T47D (cell line): ENCODE results near the gene RPL22.
A peak's percentile ranks its signal among the peaks of the same experiment; 100 is the strongest.

Experiments
- DNase-seq, 2 experiments: peaks; one replicate each; pipeline versions ENCODE4 v3.0.0 to v3.0.0-alpha.2; 2011 to 2012; ENCODE audit warnings: low read depth in 1 of 2, low spot score in 1 of 2
- JUND ChIP-seq: IDR thresholded peaks from 2 replicates; pipeline ENCODE4 v1.6.1; 2012; ENCODE audit warnings: low read depth
- in situ Hi-C: cut with HindIII; loops from 2 replicates; pipeline ENCODE4 v1.10.0; 2016; ENCODE audit warnings: low sequenced_read_pairs, low pct_unique_long_range_greater_than_20kb

Gene RPL22

GRCh38 chr1:6184083-6184783 is 15.2 kb downstream of the RPL22 start:
- in situ Hi-C loops: no loop called here
- no peak for DNase-seq
- TF ChIP-seq JUND: no peak

GRCh38 chr1:6183520-6183989 is 15.8 kb downstream of the RPL22 start:
- DNase-seq: no peak
- in situ Hi-C loops: no loop called here
- TF ChIP-seq JUND: no peak

DNA sequence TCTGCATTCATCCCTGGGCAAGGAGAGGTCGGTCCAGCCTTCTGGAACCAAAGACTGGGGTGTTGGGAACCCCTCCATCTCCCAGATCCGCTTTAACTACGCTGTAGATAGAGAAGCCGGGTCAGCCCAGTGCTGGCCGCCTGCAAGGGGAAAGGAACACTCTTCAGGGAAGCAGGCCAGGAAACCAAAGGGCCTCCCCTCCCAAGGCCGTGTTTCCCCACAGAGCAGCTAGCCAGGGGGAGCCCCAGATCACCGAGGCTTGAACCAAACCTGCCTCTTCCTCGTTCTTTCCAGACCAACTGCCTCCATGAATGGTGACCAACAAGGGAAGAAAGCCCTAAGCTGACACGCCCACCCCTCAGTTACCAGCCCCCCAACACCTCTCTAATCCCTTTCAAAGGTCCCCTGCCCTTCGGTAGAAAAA is 18.0 kb downstream of the RPL22 start:
- in situ Hi-C loops: no loop called here
- TF ChIP-seq JUND: no peak
- DNase-seq: no peak

- DNase-seq: no peak
- no peak for TF ChIP-seq JUND
- in situ Hi-C loops: no loop called here
Observed at GRCh38 chr1:6180707-6181311, 18.6 kb downstream of the RPL22 start.

GRCh38 chr1:6180268-6180706 is 19.1 kb downstream of the RPL22 start, which contains the start of gene CHD5:
Gene CHD5, minus strand, starts transcription at chr1:6180321. Its CDS starts 298 bp downstream, at chr1:6180023.
- DNase-seq: peak in 1 of 2 experiments; percentile 73
- in situ Hi-C loops: no loop called here
- no peak for TF ChIP-seq JUND

DNA sequence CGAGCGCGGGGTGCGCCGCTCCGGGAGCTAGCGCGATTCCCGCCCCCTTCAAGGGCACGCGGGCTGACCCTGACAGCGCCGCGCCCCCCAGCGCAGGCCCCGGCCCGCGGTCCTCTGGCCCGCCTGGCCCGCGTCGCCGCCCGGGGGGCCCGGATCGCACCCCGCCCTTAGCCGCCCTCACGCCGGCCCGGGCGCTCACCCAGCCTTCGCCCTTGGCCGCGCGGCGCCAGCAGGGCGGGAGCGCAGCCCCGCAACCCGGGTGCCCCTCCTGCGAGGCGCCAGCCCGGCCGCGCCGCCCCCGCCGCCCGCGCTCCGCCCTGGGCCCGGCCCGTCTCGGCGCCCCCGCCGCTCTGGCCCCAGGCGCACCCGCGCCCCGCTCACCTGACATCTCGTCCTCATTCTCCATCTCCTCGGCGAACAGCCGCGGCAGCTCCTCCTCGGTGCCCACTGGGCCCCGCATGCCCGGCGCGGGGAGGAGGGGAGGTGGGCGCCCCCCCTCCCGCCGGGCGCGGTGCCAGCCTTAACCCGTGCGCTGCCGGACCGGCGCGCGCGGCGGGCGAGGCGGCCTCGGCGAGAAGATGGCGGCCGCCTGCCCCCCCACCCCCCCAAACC is 19.7 kb downstream of the RPL22 start:
- no peak for DNase-seq
- in situ Hi-C loops: no loop called here

GRCh38 chr1:6178751-6179563 is 20.4 kb downstream of the RPL22 start:
- in situ Hi-C loops: no loop called here
- no peak for DNase-seq
- no peak for TF ChIP-seq JUND

More for the DNA sequence above, 19.7 kb downstream of the RPL22 start:
- no peak for TF ChIP-seq JUND

- in situ Hi-C loops: no loop called here
- DNase-seq: no peak
- TF ChIP-seq JUND: no peak
Observed at GRCh38 chr1:6177681-6178380, 21.6 kb downstream of the RPL22 start.

- in situ Hi-C loops: no loop called here
- DNase-seq: no peak
- no peak for TF ChIP-seq JUND
Observed at GRCh38 chr1:6176779-6177178, 22.6 kb downstream of the RPL22 start.

GRCh38 chr1:6175411-6175828 is 24.0 kb downstream of the RPL22 start:
- no peak for TF ChIP-seq JUND
- in situ Hi-C loops: no loop called here

GRCh38 chr1:6174621-6175410 is 24.6 kb downstream of the RPL22 start:
- in situ Hi-C loops: no loop called here
- no peak for DNase-seq
- no peak for TF ChIP-seq JUND

More at GRCh38 chr1:6175411-6175828, 24.0 kb downstream of the RPL22 start:
- no peak for DNase-seq
